ENCODE results near the gene FCHSD2.
"Not testable (repeated sequence)": the region's sequence is repeated elsewhere in the genome, so short reads cannot be mapped to it uniquely, and the experiment has no call there.

FCHSD2 gene

GRCh38 chr11:72829884-72830533, 312.1 kb downstream of the FCHSD2 start:
- no peak for DNase-seq

GRCh38 chr11:72829178-72829577, 312.9 kb downstream of the FCHSD2 start:
- DNase-seq = no peak

- no peak for DNase-seq
Observed at GRCh38 chr11:72828692-72829101, 313.4 kb downstream of the FCHSD2 start.

GRCh38 chr11:72828081-72828567, 314.0 kb downstream of the FCHSD2 start:
- DNase-seq = no peak

GRCh38 chr11:72827656-72828055, 314.5 kb downstream of the FCHSD2 start:
- not testable (repeated sequence) for DNase-seq

- DNase-seq = no peak
Observed at GRCh38 chr11:72826942-72827480, 315.1 kb downstream of the FCHSD2 start.

GRCh38 chr11:72826191-72826941, 315.8 kb downstream of the FCHSD2 start:
- DNase-seq = no peak

GRCh38 chr11:72825661-72826060, 316.5 kb downstream of the FCHSD2 start:
- no peak for DNase-seq

GRCh38 chr11:72824811-72825505, 317.2 kb downstream of the FCHSD2 start:
- no peak for DNase-seq

- no peak for DNase-seq
Observed at GRCh38 chr11:72824020-72824419, 318.1 kb downstream of the FCHSD2 start.

GRCh38 chr11:72823105-72823804, 318.9 kb downstream of the FCHSD2 start:
- DNase-seq = no peak

- DNase-seq = peak; percentile 83 to 89
Observed at GRCh38 chr11:72821920-72822799, 320.0 kb downstream of the FCHSD2 start.

- DNase-seq = peak in 1 of 2 experiments; percentile 15
Observed at GRCh38 chr11:72821221-72821919, 320.7 kb downstream of the FCHSD2 start.

GRCh38 chr11:72820439-72821139, 321.5 kb downstream of the FCHSD2 start:
- DNase-seq = no peak

- DNase-seq = no peak
Observed at GRCh38 chr11:72818971-72819370, 323.1 kb downstream of the FCHSD2 start.

GRCh38 chr11:72817966-72818365, 324.2 kb downstream of the FCHSD2 start:
- no peak for DNase-seq

GRCh38 chr11:72816404-72816990, 325.6 kb downstream of the FCHSD2 start:
- no peak for DNase-seq

- peak in 1 of 2 experiments; percentile 48 for DNase-seq
Observed at GRCh38 chr11:72815110-72815618, 327.0 kb downstream of the FCHSD2 start.

GRCh38 chr11:72814286-72815109, 327.6 kb downstream of the FCHSD2 start, which contains the start of gene ATG16L2:
Gene ATG16L2 (plus strand): TSS chr11:72814411. CDS start chr11:72814446, 35 bp downstream.
- peak; percentile 80 to 86 for DNase-seq
